Fibroblast of the aortic adventitia (primary cell): ENCODE data around the gene CAMKK2. TPM values are rescaled to one million over a fixed set of nuclear protein-coding genes. Genes with fewer than 3 reads are reported as not detected.
"Not testable (repeated sequence)": the region's sequence is repeated elsewhere in the genome, so short reads cannot be mapped to it uniquely, and the experiment has no call there.

Experiments used
- DNase-seq: peaks from one replicate; pipeline ENCODE4 v3.0.0-alpha.2; 2010; ENCODE audit warnings: low read depth
- H3K4me3 ChIP-seq: 2 replicates; pipeline ENCODE4 v1.5.1; 2011; ENCODE audit warnings: low read depth, mild to moderate bottlenecking, control low read depth, low read length, moderate library complexity
- CTCF ChIP-seq: IDR thresholded peaks from 2 replicates; pipeline ENCODE4 v1.5.1; 2011; ENCODE audit warnings: mild to moderate bottlenecking, low read length, control low read depth, inconsistent platforms; ENCODE audit not compliant: insufficient read depth
- total RNA-seq: library from RNA; depleted of rRNA; stranded (reverse); fragments of >200 nt; gene quantifications from 2 replicates; pipeline ENCODE4 v1.2.3, GENCODE V29; 2012; ENCODE audit warnings: low replicate concordance

CAMKK2 gene
- total RNA-seq, 1 donor = 23.8 TPM

DNA sequence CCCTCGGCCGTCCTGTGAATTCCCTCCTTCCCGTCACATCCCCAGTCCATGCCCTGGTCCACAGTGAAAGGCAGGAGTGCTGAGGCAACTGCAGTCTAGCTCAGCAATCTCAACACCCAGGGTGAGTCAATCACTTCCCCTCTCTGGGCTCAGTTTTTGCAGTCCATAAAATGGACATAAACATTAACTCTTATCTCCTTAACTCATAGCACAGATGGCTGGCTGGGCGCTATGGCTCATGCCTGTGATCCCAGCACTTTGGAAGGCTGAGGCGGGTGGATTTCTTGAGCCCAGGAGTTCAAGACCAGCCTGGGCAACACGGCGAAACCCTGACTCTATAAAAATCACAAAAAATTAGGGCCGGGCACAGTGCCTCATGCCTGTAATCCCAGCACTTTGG, 32.4 kb downstream of the CAMKK2 start:
- no peak overlapping the region for H3K4me3 ChIP-seq
- DNase-seq = no peak
- TF ChIP-seq CTCF = no peak

- H3K4me3 ChIP-seq = no peak overlapping the region
- TF ChIP-seq CTCF = no peak
- DNase-seq = no peak
Measured at GRCh38 chr12:121263206-121263935, 33.1 kb downstream of the CAMKK2 start.

- DNase-seq = no peak
- no peak overlapping the region for H3K4me3 ChIP-seq
- no peak for TF ChIP-seq CTCF
Measured at GRCh38 chr12:121261398-121261797, 35.1 kb downstream of the CAMKK2 start.

GRCh38 chr12:121260091-121260490, 36.4 kb downstream of the CAMKK2 start:
- DNase-seq = no peak
- H3K4me3 ChIP-seq = no peak overlapping the region
- TF ChIP-seq CTCF = no peak

GRCh38 chr12:121259074-121259473, 37.4 kb downstream of the CAMKK2 start:
- DNase-seq = no peak
- TF ChIP-seq CTCF = no peak
- no peak overlapping the region for H3K4me3 ChIP-seq

GRCh38 chr12:121257704-121258449, 38.6 kb downstream of the CAMKK2 start:
- not testable (repeated sequence) for DNase-seq

DNA sequence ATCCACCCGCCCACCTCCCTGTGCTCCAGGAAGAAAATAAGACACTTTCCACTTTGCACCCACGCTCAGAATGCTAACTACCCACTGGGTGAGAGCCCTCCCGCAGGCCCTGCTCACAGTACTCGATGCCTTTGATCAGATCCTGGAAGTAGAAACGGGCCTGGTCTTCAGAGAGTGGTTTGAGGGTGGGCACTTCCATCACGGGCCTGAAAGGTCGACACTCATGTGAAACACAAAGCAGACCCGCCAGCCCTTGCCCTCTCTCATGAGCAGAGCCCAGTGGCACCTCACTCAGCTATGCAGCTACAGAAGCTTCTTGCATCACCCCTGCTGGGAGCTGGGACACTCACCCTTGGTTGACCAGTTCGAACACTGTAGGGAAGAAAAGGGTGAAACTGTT, 41.1 kb downstream of the CAMKK2 start:
- H3K4me3 ChIP-seq = no peak overlapping the region
- no peak for DNase-seq
- no peak for TF ChIP-seq CTCF

More at GRCh38 chr12:121257704-121258449, 38.6 kb downstream of the CAMKK2 start:
- not testable (repeated sequence) for H3K4me3 ChIP-seq
